Muscle layer of colon (tissue), 2 donors: ENCODE measurements around the gene FKBP1A.

Experiments used
- H3K27ac ChIP-seq: one replicate; pipeline ENCODE4 v1.7.0; 2013; ENCODE audit warnings: low read depth, mild to moderate bottlenecking, low read length, moderate library complexity
- H3K27me3 ChIP-seq, 2 donors: one replicate each; pipeline ENCODE4 v1.7.0; 2013; ENCODE audit warnings: low read length in 2 of 2, mild to moderate bottlenecking in 2 of 2; ENCODE audit not compliant: insufficient read depth in 2 of 2, control insufficient read depth in 1 of 2
- H3K36me3 ChIP-seq: one replicate; pipeline ENCODE4 v1.7.0; 2013; ENCODE audit warnings: mild to moderate bottlenecking, low read length; ENCODE audit not compliant: insufficient read depth
- H3K4me1 ChIP-seq: one replicate; pipeline ENCODE4 v1.7.0; 2013; ENCODE audit warnings: mild to moderate bottlenecking, low read length; ENCODE audit not compliant: insufficient read depth
- H3K4me3 ChIP-seq, 2 donors: one replicate each; pipeline ENCODE4 v1.7.0; 2013; ENCODE audit warnings: low read length in 2 of 2, low read depth in 1 of 2, mild to moderate bottlenecking in 1 of 2, moderate library complexity in 1 of 2
- H3K9ac ChIP-seq: one replicate; pipeline ENCODE4 v1.7.0; 2013; ENCODE audit warnings: low read length
- H3K9me3 ChIP-seq: one replicate; pipeline ENCODE4 v1.7.0; 2013; ENCODE audit warnings: mild to moderate bottlenecking, low read length
- donor health status: abdominal sarcoma.
- donor health status: Adenocarcinoma of cecum.

Gene FKBP1A

DNA sequence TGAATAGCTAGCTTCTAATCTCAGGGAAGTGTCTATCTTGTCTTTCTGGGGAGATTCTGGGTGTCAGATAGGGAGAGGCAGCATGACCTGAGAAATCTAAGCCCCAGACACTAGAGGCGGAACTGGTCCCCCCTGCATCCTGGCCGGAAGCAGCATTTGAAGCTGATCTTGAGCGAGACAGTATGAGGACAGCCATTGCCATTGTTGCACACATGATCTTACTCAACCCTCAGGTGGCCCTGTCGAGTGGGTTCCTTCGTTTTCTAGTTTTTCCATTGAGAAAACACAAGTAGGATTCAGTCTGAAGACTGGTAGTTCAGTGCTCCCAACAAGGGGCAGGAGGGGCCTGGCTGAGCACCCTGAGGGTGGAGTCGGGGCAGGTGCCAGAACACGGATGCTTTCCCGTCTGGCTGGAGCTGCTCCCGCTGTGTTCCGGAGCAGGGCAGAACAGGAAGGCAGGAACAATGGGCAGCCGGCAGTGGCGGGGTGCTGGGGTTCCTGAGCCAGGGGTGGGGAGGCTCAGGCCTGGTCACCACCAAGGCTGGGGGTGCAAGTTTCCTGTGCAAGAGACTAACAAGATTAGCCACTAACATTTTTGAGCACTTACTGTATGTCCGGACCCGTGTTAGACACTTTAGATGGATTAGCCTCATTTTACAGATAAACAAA, 56.0 kb downstream of the FKBP1A start:
- Histone ChIP-seq H3K9ac (no peak overlapping the region), H3K4me1 (peaks cover 12% of the 10 kb centered on the region), H3K27me3 (no peaks in the 10 kb centered on the region), H3K9me3 (no peaks in the 10 kb centered on the region), H3K36me3 (peaks cover 4% of the 10 kb centered on the region), H3K27ac (no peak overlapping the region), H3K4me3 (no peak overlapping the region)

DNA sequence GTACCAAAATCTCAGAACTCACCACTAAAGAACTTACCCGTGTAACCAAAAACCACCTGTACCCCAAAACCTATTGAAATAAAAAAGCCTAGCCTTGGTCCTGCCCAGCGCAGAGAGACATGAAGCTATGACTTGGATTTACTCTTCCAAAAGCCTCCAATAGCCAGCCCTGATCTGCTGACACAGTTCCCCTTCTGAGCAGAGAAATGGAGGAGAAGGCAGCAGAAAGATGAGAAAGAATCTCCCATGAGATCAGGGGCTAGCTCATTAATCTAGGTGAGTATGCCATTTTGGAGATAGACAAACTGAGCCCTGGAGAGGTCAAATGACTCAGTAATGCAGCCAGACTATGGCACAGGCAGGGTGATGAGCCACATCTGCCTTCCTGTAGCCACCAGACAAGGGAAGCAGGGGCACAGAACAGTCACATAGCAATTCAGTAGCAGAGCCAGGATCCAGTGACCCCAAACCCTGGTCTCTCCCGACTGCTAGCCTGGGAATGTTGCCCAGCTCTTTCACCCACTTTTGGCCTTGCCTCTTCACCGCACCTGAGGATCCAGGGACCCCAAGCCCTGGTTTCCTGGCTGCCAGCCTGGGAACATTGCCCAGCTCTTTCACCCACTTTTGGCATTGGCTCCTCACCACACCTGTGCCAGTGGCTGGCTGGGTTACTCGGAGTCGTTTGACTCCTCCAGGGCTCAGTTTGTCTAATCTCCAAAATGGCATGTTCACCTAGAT, 56.7 kb downstream of the FKBP1A start:
- Histone ChIP-seq H3K27ac (no peak overlapping the region), H3K4me3 (no peak overlapping the region), H3K9ac (no peak overlapping the region), H3K9me3 (no peaks in the 10 kb centered on the region), H3K4me1 (peaks cover 12% of the 10 kb centered on the region), H3K36me3 (peaks cover 4% of the 10 kb centered on the region), H3K27me3 (no peaks in the 10 kb centered on the region)

DNA sequence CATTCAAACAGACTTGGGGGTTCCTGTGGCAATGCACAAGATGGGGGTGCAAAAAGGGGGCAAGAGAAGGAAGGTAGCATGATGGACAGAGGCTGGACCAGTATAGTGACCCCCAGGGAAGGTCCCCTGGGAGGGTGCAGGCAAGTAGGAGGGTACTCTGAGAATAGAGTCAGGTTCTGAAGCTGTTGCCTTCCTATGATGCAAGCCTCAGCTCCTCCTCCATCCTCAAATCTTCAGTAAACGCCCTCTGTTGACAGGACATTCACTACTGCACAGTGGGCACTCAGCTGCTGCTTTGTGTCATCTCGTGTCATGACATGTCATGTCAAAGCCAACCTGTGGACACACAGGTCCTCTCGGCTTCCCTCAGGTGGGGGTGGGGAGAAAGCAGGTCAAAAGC, 58.1 kb downstream of the FKBP1A start:
- H3K4me1 ChIP-seq, result peaks cover 17% of the 10 kb centered on the region
- H3K9ac ChIP-seq, result no peak overlapping the region
- H3K27me3 ChIP-seq, result no peaks in the 10 kb centered on the region
- no peak overlapping the region for H3K27ac ChIP-seq
- no peaks in the 10 kb centered on the region for H3K9me3 ChIP-seq
- H3K36me3 ChIP-seq, result peaks cover 4% of the 10 kb centered on the region
- H3K4me3 ChIP-seq, result no peak overlapping the region

DNA sequence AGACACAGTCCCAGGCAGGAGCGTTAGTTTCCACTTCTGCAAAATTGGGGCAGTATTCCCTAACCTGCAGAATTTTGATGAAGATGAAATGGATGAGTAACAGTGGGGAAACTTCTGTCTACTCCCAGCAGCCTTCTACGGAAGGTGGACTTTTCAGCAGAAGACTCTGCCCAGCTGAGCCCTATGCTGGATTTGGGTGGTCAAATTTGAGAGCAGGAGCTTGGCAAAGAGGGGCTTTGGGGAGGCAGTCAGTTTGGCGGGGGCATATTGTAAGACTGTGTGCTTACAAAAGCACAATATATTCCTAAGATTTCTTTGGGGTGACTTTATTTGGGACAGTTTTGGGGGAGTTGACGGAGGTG, 58.5 kb downstream of the FKBP1A start:
- Histone ChIP-seq H3K36me3 (peaks cover 4% of the 10 kb centered on the region), H3K4me3 (no peak overlapping the region), H3K27me3 (no peaks in the 10 kb centered on the region), H3K4me1 (peaks cover 17% of the 10 kb centered on the region), H3K9me3 (no peaks in the 10 kb centered on the region), H3K27ac (no peak overlapping the region), H3K9ac (no peak overlapping the region)

DNA sequence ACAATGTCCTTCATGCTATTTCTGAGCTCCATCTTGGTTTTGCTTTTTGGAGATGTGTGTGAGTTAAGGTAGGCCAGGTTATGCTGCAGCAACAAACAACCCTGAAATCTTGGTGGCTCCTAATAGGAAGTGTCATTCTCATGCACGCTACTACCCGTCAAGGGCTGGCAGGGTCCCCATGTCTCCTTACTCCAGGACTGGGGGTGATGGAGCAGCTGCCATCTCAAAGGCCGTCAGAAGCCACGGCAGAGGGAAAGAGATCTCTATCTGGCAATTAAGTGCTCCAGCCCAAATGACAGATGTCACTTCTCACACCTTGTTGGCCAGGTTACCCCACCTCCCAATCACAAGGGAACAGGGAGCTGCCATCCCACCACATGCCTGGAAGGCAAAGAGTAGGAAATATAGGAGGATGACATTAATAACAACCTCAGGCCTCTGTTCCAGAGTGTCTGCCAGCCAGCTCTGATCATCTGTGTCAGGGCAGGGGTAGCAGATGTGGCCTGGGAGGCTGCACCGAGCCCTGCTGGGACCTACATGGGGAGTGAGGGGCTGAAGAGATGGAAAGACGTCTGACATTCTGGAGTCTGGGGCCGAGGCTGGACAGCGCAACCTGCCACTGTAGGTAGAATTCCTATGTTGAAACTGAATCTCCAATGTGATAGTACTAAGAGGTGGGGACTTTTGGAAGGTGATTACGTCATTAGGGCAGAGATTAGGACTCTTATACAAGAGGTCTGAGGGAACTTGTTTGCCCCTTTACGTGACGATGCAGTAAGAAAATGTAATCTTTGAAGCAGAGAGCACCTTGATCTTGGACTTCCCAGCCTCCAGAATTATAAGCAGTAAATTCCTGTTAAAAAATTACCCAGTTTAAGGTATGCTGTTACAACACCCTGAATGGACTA, 59.1 kb downstream of the FKBP1A start:
- Histone ChIP-seq H3K9me3 (no peaks in the 10 kb centered on the region), H3K4me3 (no peak overlapping the region), H3K36me3 (peaks cover 4% of the 10 kb centered on the region), H3K9ac (no peak overlapping the region), H3K27me3 (no peaks in the 10 kb centered on the region), H3K27ac (no peak overlapping the region), H3K4me1 (peaks cover 19% of the 10 kb centered on the region)

DNA sequence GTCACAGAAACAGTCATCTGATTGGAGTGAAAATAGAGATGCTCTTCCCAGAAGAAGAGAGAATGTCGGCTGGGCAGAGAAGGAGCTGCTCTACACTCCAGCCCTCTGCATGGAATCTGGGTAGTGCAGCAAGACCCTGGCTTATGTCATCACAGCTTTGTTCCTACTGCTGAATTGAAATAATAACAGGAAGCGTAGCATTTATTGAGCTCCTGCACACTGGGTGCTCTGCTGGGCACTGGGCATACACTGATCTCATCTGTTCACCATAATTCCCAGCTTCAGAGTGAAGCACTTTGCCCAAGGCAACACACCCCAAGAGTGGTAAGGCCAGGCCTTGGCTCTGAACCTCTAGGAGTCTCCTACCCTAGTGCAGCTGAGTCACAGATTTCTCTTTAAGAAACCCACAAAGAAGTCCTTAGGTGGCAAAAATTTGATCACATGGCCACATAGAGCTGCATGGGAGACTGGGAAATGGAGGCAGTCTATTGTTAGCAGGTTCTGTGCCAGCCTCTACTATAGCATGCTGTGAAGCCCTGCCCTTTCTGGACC, 60.0 kb downstream of the FKBP1A start:
- no peak overlapping the region for H3K4me3 ChIP-seq
- H3K9me3 ChIP-seq, result no peaks in the 10 kb centered on the region
- no peak overlapping the region for H3K27ac ChIP-seq
- H3K4me1 ChIP-seq, result peaks cover 25% of the 10 kb centered on the region
- H3K9ac ChIP-seq, result no peak overlapping the region
- peaks cover 4% of the 10 kb centered on the region for H3K36me3 ChIP-seq
- H3K27me3 ChIP-seq, result no peaks in the 10 kb centered on the region

DNA sequence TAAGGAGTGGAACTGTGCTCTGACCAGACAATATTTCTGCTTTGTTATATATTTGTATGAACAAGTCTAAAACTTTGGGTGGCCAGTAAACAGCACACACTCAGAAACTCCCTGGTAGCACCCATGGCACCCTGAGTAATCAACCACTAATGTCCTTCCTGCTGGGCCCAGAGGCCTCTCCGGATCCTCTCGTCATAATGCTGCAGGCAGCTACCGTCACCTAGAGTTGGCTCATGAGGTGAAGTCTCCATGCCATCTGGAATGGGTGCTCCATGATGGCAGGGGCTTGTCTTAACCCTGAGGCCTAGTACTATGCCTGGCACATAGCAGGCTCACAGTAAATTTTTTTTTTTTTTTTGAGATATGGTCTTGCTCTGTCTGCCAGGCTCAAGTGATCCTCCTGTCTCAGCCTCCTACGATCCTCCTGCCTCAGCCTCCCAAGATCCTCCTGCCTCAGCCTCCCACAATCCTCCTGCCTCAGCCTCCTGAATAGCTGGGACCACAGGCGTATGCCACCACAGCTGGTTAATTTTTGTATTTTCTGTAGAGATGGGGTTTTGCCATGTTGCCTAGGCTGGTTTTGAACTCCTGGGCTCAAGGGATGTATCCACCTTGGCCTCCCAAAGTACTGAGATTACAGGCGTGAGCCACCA, 60.9 kb downstream of the FKBP1A start:
- no peak overlapping the region for H3K4me3 ChIP-seq

DNA sequence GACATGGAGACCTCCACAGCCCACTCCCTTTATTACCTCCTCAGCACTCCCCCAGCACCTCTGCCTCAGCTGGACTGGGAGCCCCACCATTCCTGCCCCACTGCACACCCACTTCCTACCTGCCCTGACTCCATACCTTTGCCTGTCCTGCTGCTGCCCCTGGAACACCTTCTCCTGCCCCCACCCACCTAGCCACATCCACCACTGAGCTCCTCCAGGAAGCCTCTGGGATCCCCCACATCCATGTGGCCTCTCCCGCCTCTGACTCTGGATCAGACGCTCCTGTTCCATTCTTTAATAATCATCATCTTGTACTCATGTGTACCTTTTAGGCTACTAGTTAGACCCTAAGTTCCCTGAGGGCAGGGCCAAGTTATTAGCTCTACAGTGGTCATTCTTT, 61.8 kb downstream of the FKBP1A start:
- peaks cover 30% of the 10 kb centered on the region for H3K4me1 ChIP-seq
- no peak overlapping the region for H3K27ac ChIP-seq
- peaks cover 4% of the 10 kb centered on the region for H3K36me3 ChIP-seq
- H3K9ac ChIP-seq, result no peak overlapping the region
- H3K4me3 ChIP-seq, result no peak overlapping the region
- no peaks in the 10 kb centered on the region for H3K9me3 ChIP-seq
- no peaks in the 10 kb centered on the region for H3K27me3 ChIP-seq

More for the DNA sequence above, 60.9 kb downstream of the FKBP1A start:
- H3K9ac ChIP-seq, result no peak overlapping the region
- no peak overlapping the region for H3K27ac ChIP-seq
- peaks cover 4% of the 10 kb centered on the region for H3K36me3 ChIP-seq
- no peaks in the 10 kb centered on the region for H3K27me3 ChIP-seq
- H3K4me1 ChIP-seq, result peaks cover 27% of the 10 kb centered on the region
- H3K9me3 ChIP-seq, result no peaks in the 10 kb centered on the region

DNA sequence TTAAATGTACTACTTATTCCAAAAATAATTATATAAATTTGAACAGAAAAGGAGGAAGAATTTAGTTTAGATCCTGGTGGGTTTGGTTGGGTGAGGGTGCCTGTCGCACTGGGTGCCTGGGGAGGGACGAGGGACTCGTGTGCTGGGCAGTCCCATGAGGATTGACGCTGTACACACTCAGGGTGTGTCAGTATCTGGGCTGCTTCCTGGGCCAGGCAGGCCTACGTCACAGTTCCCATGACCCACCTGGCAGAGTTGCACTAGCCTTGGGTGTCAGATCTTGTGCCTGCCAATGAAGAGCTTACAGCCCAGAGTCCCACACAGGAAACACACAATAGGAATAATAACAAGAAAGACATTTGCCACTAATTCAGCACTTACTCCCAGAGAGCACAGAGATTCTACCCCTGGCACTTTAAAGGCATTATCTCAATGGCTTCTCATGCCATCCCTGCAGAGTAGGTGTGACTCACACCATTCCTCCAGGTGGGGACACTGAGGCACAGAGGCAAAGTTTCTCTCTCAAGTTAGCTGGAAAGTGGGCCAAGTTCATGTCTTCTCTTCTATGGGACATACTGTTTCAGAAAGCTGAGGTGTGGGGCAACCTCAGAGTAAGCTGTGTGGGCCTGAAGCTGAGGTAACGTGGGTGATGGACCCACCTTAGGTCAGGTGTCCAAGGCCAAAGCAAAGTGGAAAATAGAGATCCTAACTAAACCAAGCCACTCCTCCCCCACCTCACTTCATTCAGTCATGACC, 62.6 kb downstream of the FKBP1A start:
- no peak overlapping the region for H3K4me3 ChIP-seq
- no peak overlapping the region for H3K9ac ChIP-seq
- H3K36me3 ChIP-seq, result peaks cover 4% of the 10 kb centered on the region
- no peaks in the 10 kb centered on the region for H3K27me3 ChIP-seq
- H3K27ac ChIP-seq, result no peak overlapping the region
- H3K9me3 ChIP-seq, result no peaks in the 10 kb centered on the region
- H3K4me1 ChIP-seq, result peaks cover 34% of the 10 kb centered on the region

DNA sequence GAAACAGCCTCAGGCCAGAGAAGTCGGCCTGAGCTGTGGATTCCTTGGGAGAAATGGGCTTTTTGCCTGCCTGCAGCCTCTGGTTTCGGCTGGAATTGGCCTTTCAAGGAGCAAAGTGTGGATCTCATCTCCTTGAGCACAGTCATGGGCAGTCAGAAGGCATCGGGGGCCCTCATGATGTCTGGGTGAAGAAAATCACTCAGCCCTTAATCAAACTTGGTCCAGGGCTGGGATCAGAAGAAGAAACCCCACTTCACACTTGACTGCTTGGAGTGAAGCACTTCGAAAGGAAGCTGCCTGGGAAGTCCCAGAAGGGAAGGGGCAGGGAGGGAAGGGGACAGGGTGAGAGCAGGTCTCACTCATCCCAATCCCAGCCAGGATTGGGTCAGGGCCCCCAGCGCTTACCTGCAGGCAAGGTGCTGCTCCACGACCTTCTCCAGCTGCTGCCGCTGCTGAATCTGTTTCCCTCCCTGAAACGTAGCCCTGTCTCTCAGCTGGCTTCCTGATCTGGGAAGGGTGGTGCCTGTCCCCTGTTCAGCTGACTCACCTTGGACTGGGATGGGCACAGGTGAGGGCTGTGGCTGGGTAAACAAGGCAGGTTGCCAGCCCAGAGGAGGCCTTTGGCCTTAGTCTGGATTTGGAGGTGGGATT, 64.0 kb downstream of the FKBP1A start, which contains the start of gene SDCBP2:
Gene SDCBP2 (minus strand): TSS at position 460 of the 651 bp plus-strand sequence. CDS start 8,723 bp downstream, outside the sequence.
- no peaks in the 10 kb centered on the region for H3K9me3 ChIP-seq
- no peaks in the 10 kb centered on the region for H3K27me3 ChIP-seq
- no peak within 1 kb of the TSS for H3K4me3 ChIP-seq
- H3K27ac ChIP-seq, result no peak within 1 kb of the TSS
- H3K36me3 ChIP-seq, result peaks cover 4% of the 10 kb centered on the region
- H3K4me1 ChIP-seq, result peaks cover 41% of the 10 kb centered on the region
- no peak within 1 kb of the TSS for H3K9ac ChIP-seq
